ENCODE results near the gene DR1.
A peak's percentile ranks its signal among the peaks of the same experiment; 100 is the strongest.

DR1 gene

GRCh38 chr1:93340090-93340489 lies 5.6 kb upstream of the DR1 start:
- Histone ChIP-seq H3K4me3 (ENCODE audit: low read length in 2 of 2) (no peak overlapping the region), H3K9ac (ENCODE audit: low read depth, low read length, poor library complexity) (no peak overlapping the region), H3K36me3 (replicated peaks in 1 of 2; ENCODE audit: control insufficient read depth in 2 of 2, insufficient read depth in 2 of 2, low read length in 2 of 2) (peaks cover 0 to 23% of the 10 kb centered on the region in 2 donors), H3K79me1 (ENCODE audit: low read depth, low read length) (no peaks in the 10 kb centered on the region), H2BK12ac (ENCODE audit: low read length) (no peak overlapping the region), H4K8ac (ENCODE audit: low read depth, low read length) (no peak overlapping the region), H3K4ac (ENCODE audit: low read length) (no peak overlapping the region), H3K4me1 (ENCODE audit: control insufficient read depth in 2 of 2, insufficient read depth in 1 of 2, low read depth in 1 of 2, low read length in 2 of 2) (no peaks in the 10 kb centered on the region), H3K14ac (ENCODE audit: low read length) (no peak overlapping the region), H3K9me3 (replicated peaks in 1 of 2; ENCODE audit: control insufficient read depth in 2 of 2, insufficient read depth in 1 of 2, low read depth in 1 of 2, low read length in 2 of 2) (no peaks in the 10 kb centered on the region), H3K4me2 (ENCODE audit: insufficient read depth, low read length, poor library complexity, severe bottlenecking) (no peak overlapping the region), H2BK120ac (ENCODE audit: low read depth, low read length) (no peak overlapping the region), H2AK5ac (ENCODE audit: low read depth, low read length) (no peak overlapping the region), H2BK5ac (ENCODE audit: low read length) (no peak overlapping the region), H4K91ac (ENCODE audit: low read depth, low read length, poor library complexity) (no peak overlapping the region), H3K27me3 (ENCODE audit: control insufficient read depth in 3 of 3, insufficient read depth in 3 of 3, low read depth in 1 of 3, low read length in 3 of 3) (no peaks in the 10 kb centered on the region), H2BK15ac (ENCODE audit: low read length) (no peak overlapping the region), H3K27ac (replicated peaks; ENCODE audit: low read length) (no peak overlapping the region), H2AFZ (ENCODE audit: low read length) (no peak overlapping the region), H3K18ac (ENCODE audit: low read length) (no peak overlapping the region), H3K23ac (ENCODE audit: low read depth, low read length, poor library complexity) (no peak overlapping the region)
- no peak for DNase-seq (ENCODE audit: low spot score)

DNA sequence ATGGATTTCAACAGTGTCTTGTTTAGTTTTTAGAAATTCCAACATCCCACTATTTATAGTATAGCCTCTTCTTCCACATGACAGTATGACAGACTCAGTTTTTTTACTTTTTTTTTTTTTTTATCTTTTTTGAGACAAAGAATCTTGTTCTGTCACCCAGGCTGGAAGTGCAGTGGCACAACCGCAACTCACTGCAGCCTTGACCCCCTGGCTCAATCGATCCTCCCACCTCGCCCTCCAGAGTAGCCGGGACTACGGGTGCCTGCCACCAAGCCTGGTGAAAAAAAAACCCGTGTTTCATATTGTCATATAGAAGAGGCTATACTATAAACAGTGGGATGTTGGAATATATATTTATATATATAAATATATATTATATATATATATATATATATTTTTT lies 1.2 kb upstream of the DR1 start:
- no CpG with 5 or more reads among the region's 6 CpGs for WGBS, 2 donors (ENCODE audit: extremely low coverage in 2 of 2, insufficient read length in 2 of 2, insufficient replicate concordance in 1 of 2)
- Histone ChIP-seq H3K14ac (ENCODE audit: low read length) (no peak overlapping the region), H2BK5ac (ENCODE audit: low read length) (no peak overlapping the region), H3K9ac (ENCODE audit: low read depth, low read length, poor library complexity) (no peak overlapping the region), H2AFZ (ENCODE audit: low read length) (no peak overlapping the region), H3K27me3 (ENCODE audit: control insufficient read depth in 3 of 3, insufficient read depth in 3 of 3, low read depth in 1 of 3, low read length in 3 of 3) (no peaks in the 10 kb centered on the region), H3K4ac (ENCODE audit: low read length) (no peak overlapping the region), H2BK15ac (ENCODE audit: low read length) (no peak overlapping the region), H4K91ac (ENCODE audit: low read depth, low read length, poor library complexity) (no peak overlapping the region), H2BK12ac (ENCODE audit: low read length) (no peak overlapping the region), H2BK120ac (ENCODE audit: low read depth, low read length) (no peak overlapping the region), H4K8ac (ENCODE audit: low read depth, low read length) (no peak overlapping the region), H3K27ac (replicated peaks; ENCODE audit: low read length) (no peak overlapping the region), H3K79me1 (ENCODE audit: low read depth, low read length) (peaks cover 2% of the 10 kb centered on the region), H3K36me3 (replicated peaks in 1 of 2; ENCODE audit: control insufficient read depth in 2 of 2, insufficient read depth in 2 of 2, low read length in 2 of 2) (peaks cover 0 to 6% of the 10 kb centered on the region in 2 donors), H3K4me3 (ENCODE audit: low read length in 2 of 2) (peak overlapping the region in 1 of 2 donors; percentile 67), H3K4me2 (ENCODE audit: insufficient read depth, low read length, poor library complexity, severe bottlenecking) (no peak overlapping the region), H3K4me1 (ENCODE audit: control insufficient read depth in 2 of 2, insufficient read depth in 1 of 2, low read depth in 1 of 2, low read length in 2 of 2) (peaks cover 0 to 1% of the 10 kb centered on the region in 2 donors), H3K18ac (ENCODE audit: low read length) (no peak overlapping the region), H2AK5ac (ENCODE audit: low read depth, low read length) (no peak overlapping the region), H3K23ac (ENCODE audit: low read depth, low read length, poor library complexity) (no peak overlapping the region), H3K9me3 (replicated peaks in 1 of 2; ENCODE audit: control insufficient read depth in 2 of 2, insufficient read depth in 1 of 2, low read depth in 1 of 2, low read length in 2 of 2) (no peaks in the 10 kb centered on the region)
- DNase-seq (ENCODE audit: low spot score): no peak

GRCh38 chr1:93344886-93345632 lies 648 bp upstream of the DR1 start:
- WGBS, 2 donors (ENCODE audit: extremely low coverage in 2 of 2, insufficient read length in 2 of 2, insufficient replicate concordance in 1 of 2): no CpG with 5 or more reads among the region's 12 CpGs
- Histone ChIP-seq H3K9me3 (replicated peaks in 1 of 2; ENCODE audit: control insufficient read depth in 2 of 2, insufficient read depth in 1 of 2, low read depth in 1 of 2, low read length in 2 of 2) (no peaks in the 10 kb centered on the region), H3K79me1 (ENCODE audit: low read depth, low read length) (peaks cover 2% of the 10 kb centered on the region), H2AFZ (ENCODE audit: low read length) (peak overlapping the region; percentile 98), H2BK12ac (ENCODE audit: low read length) (no peak overlapping the region), H3K9ac (ENCODE audit: low read depth, low read length, poor library complexity) (peak overlapping the region; percentile 91), H3K18ac (ENCODE audit: low read length) (peak overlapping the region; percentile 91), H3K27me3 (ENCODE audit: control insufficient read depth in 3 of 3, insufficient read depth in 3 of 3, low read depth in 1 of 3, low read length in 3 of 3) (no peaks in the 10 kb centered on the region), H2BK5ac (ENCODE audit: low read length) (peak overlapping the region; percentile 98), H3K4me3 (ENCODE audit: low read length in 2 of 2) (peak overlapping the region; percentile 67 to 98), H4K91ac (ENCODE audit: low read depth, low read length, poor library complexity) (no peak overlapping the region), H2BK120ac (ENCODE audit: low read depth, low read length) (no peak overlapping the region), H4K8ac (ENCODE audit: low read depth, low read length) (no peak overlapping the region), H3K14ac (ENCODE audit: low read length) (no peak overlapping the region), H3K36me3 (replicated peaks in 1 of 2; ENCODE audit: control insufficient read depth in 2 of 2, insufficient read depth in 2 of 2, low read length in 2 of 2) (peaks cover 0 to 12% of the 10 kb centered on the region in 2 donors), H2BK15ac (ENCODE audit: low read length) (no peak overlapping the region), H3K4me1 (ENCODE audit: control insufficient read depth in 2 of 2, insufficient read depth in 1 of 2, low read depth in 1 of 2, low read length in 2 of 2) (peaks cover 0 to 1% of the 10 kb centered on the region in 2 donors), H3K23ac (ENCODE audit: low read depth, low read length, poor library complexity) (peak overlapping the region; percentile 98), H3K4me2 (ENCODE audit: insufficient read depth, low read length, poor library complexity, severe bottlenecking) (peak overlapping the region; percentile 54), H2AK5ac (ENCODE audit: low read depth, low read length) (no peak overlapping the region), H3K4ac (ENCODE audit: low read length) (no peak overlapping the region), H3K27ac (replicated peaks; ENCODE audit: low read length) (peak overlapping the region; percentile 98)
- DNase-seq (ENCODE audit: low spot score): no peak

GRCh38 chr1:93346421-93346993 lies 800 bp downstream of the DR1 start:
- no peaks in the 10 kb centered on the region for H3K9me3 ChIP-seq (replicated peaks in 1 of 2; ENCODE audit: control insufficient read depth in 2 of 2, insufficient read depth in 1 of 2, low read depth in 1 of 2, low read length in 2 of 2)
- H2BK12ac ChIP-seq (ENCODE audit: low read length): no peak overlapping the region
- no peaks in the 10 kb centered on the region for H3K27me3 ChIP-seq (ENCODE audit: control insufficient read depth in 3 of 3, insufficient read depth in 3 of 3, low read depth in 1 of 3, low read length in 3 of 3)
- H3K4ac ChIP-seq (ENCODE audit: low read length): no peak overlapping the region
- no peak overlapping the region for H4K91ac ChIP-seq (ENCODE audit: low read depth, low read length, poor library complexity)
- WGBS, 2 donors (ENCODE audit: extremely low coverage in 2 of 2, insufficient read length in 2 of 2, insufficient replicate concordance in 1 of 2): no CpG with 5 or more reads among the region's 22 CpGs
- H3K27ac ChIP-seq (replicated peaks; ENCODE audit: low read length): peak overlapping the region; percentile 98
- peak overlapping the region; percentile 39 for H3K14ac ChIP-seq (ENCODE audit: low read length)
- peak overlapping the region; percentile 67 to 98 for H3K4me3 ChIP-seq (ENCODE audit: low read length in 2 of 2)
- H3K9ac ChIP-seq (ENCODE audit: low read depth, low read length, poor library complexity): peak overlapping the region; percentile 91
- H4K8ac ChIP-seq (ENCODE audit: low read depth, low read length): no peak overlapping the region
- H2AFZ ChIP-seq (ENCODE audit: low read length): peak overlapping the region; percentile 98
- peak; percentile 18 for DNase-seq (ENCODE audit: low spot score)
- H3K4me1 ChIP-seq (ENCODE audit: control insufficient read depth in 2 of 2, insufficient read depth in 1 of 2, low read depth in 1 of 2, low read length in 2 of 2): peaks cover 0 to 1% of the 10 kb centered on the region in 2 donors
- peak overlapping the region; percentile 98 for H2BK5ac ChIP-seq (ENCODE audit: low read length)
- H2BK120ac ChIP-seq (ENCODE audit: low read depth, low read length): no peak overlapping the region
- peaks cover 0 to 22% of the 10 kb centered on the region in 2 donors for H3K36me3 ChIP-seq (replicated peaks in 1 of 2; ENCODE audit: control insufficient read depth in 2 of 2, insufficient read depth in 2 of 2, low read length in 2 of 2)
- H3K79me1 ChIP-seq (ENCODE audit: low read depth, low read length): peaks cover 3% of the 10 kb centered on the region
- peak overlapping the region; percentile 98 for H3K23ac ChIP-seq (ENCODE audit: low read depth, low read length, poor library complexity)
- H2BK15ac ChIP-seq (ENCODE audit: low read length): no peak overlapping the region
- peak overlapping the region; percentile 39 for H2AK5ac ChIP-seq (ENCODE audit: low read depth, low read length)
- peak overlapping the region; percentile 66 for H3K4me2 ChIP-seq (ENCODE audit: insufficient read depth, low read length, poor library complexity, severe bottlenecking)
- peak overlapping the region; percentile 8 for H3K18ac ChIP-seq (ENCODE audit: low read length)

Data from neuronal stem cell (in vitro differentiated cells).